ENCODE data around the gene PLCL1. TPM values are rescaled to one million over a fixed set of nuclear protein-coding genes. Genes with fewer than 3 reads are reported as not detected.

Gene PLCL1
- polyA plus RNA-seq, 1 of the 3 experiments (the other 2 are of a cell fraction): 7.7 TPM

- TF ChIP-seq ZBTB33 (IDR thresholded peaks at IDR 0.05; ENCODE audit: borderline replicate concordance, low read depth): no peak
- no peak for TF ChIP-seq POLR2AphosphoS5 (IDR thresholded peaks at IDR 0.05; ENCODE audit: low read depth, low read length)
- TF ChIP-seq NRF1 (IDR thresholded peaks at IDR 0.05; ENCODE audit: low read depth, low read length): no peak
- TF ChIP-seq RXRA (IDR thresholded peaks at IDR 0.05; ENCODE audit: borderline replicate concordance, low read depth): peak; percentile 7; the same call in 1 of the 2 replicates
- TF ChIP-seq YY1 (IDR thresholded peaks at IDR 0.05; ENCODE audit: low read depth): 0 out of 2 replicates have a peak, but pooled peaks have one; percentile 31
- TF ChIP-seq RAD21 (IDR thresholded peaks at IDR 0.05; ENCODE audit: low read length): no peak
- peak; percentile 78 for TF ChIP-seq GATA2 (CRISPR knock-in tag; IDR thresholded peaks at IDR 0.05)
- no peak for TF ChIP-seq GABPA (IDR thresholded peaks at IDR 0.05; ENCODE audit: low read depth)
- TF ChIP-seq EZH2phosphoT487 (IDR thresholded peaks at IDR 0.05; ENCODE audit: borderline replicate concordance, low read depth): no peak
Observed at GRCh38 chr2:198098918-198099317, 294.5 kb downstream of the PLCL1 start (continued).

- H3K27me3 ChIP-seq (ENCODE audit: insufficient read depth): no peaks in the 10 kb centered on the region
- TF ChIP-seq TEAD4 (IDR thresholded peaks at IDR 0.05; ENCODE audit: borderline replicate concordance, insufficient read depth) (no peak), TAF1 (IDR thresholded peaks at IDR 0.05; ENCODE audit: borderline replicate concordance, low read depth, low read length) (no peak), MAX (IDR thresholded peaks at IDR 0.05; ENCODE audit: low read depth) (no peak), TCF12 (IDR thresholded peaks at IDR 0.05) (no peak), SIN3A (IDR thresholded peaks at IDR 0.05; ENCODE audit: borderline replicate concordance, low read depth, low read length) (no peak), FOSL2 (IDR thresholded peaks at IDR 0.05; ENCODE audit: borderline replicate concordance, low read depth) (no peak), NFIC (IDR thresholded peaks at IDR 0.05; ENCODE audit: borderline replicate concordance) (no peak), CHD2 (IDR thresholded peaks at IDR 0.05; ENCODE audit: low read length, partially characterized antibody) (no peak), EP300 (IDR thresholded peaks at IDR 0.05; ENCODE audit: borderline replicate concordance in 1 of 2, low read depth in 1 of 2, low read length in 1 of 2) (no peak)
- no peak for DNase-seq
- peaks cover 3 to 5% of the 10 kb centered on the region in 2 experiments; a peak in 3 of 4 replicates for H3K4me1 ChIP-seq (ENCODE audit: control insufficient read depth in 1 of 2, insufficient read depth in 2 of 2, low read depth in 1 of 2, low read length in 1 of 2)
- H3K36me3 ChIP-seq (replicated peaks in 1 of 2; ENCODE audit: control insufficient read depth in 1 of 2, insufficient read depth in 2 of 2, low read length in 1 of 2): peaks cover 0 to 39% of the 10 kb centered on the region in 2 experiments
- no peaks in the 10 kb centered on the region for H4K20me1 ChIP-seq (ENCODE audit: insufficient read depth)
- H3K9ac ChIP-seq: no peak overlapping the region
- peak overlapping the region in 1 of 2 experiments; percentile 5; a peak in 1 of 4 replicates for H3K27ac ChIP-seq (ENCODE audit: low read depth in 2 of 2, low read length in 1 of 2)
- H3F3A ChIP-seq (replicated peaks; ENCODE audit: insufficient read depth): peaks cover 5% of the 10 kb centered on the region
- CTCF ChIA-PET: interaction anchor here (1.8 kb wide), 1 partner anchor 10 kb away, joined by 5 read pairs; no protein-coding TSS in a partner anchor
- no peak overlapping the region for H3K4me2 ChIP-seq
- H3K9me2 ChIP-seq: no peaks in the 10 kb centered on the region
- H3K79me2 ChIP-seq (ENCODE audit: insufficient read depth): no peaks in the 10 kb centered on the region
- no peak overlapping the region for H3K4me3 ChIP-seq (ENCODE audit: low read depth in 2 of 2, low read length in 1 of 2)
- no peaks in the 10 kb centered on the region; the same call in 1 of the 2 replicates for H3K9me3 ChIP-seq
- WGBS (ENCODE audit: low lambda C conversion rate): 68% methylated on average over 1 of the region's 1 CpG
- POLR2A ChIA-PET: no interaction called here
- H2AFZ ChIP-seq (ENCODE audit: low read depth): no peak overlapping the region
Observed at GRCh38 chr2:198100346-198100745, 296.0 kb downstream of the PLCL1 start.

All from SK-N-SH (cell line).